GM12878 (cell line): ENCODE data around the gene TOLLIP. TPM values are rescaled to one million over a fixed set of nuclear protein-coding genes. Genes with fewer than 3 reads are reported as not detected.
A peak's percentile ranks its signal among the peaks of the same experiment; 100 is the strongest.

Experiments
- ATAC-seq: fragments of 200-7000 bp; cut with Tn5 transposase; 3 replicates; pipeline ENCODE4 v1.9.1; 2020; ENCODE audit warnings: mild to moderate bottlenecking, moderate library complexity
- BruUV-seq: library from RNA; stranded (reverse); fragments of 400-500 nt; replicated peaks from 2 replicates; lab custom pipeline; 2021; lab: Mats Ljungman, UMichigan
- CTCF ChIA-PET: fragments of 300-600 bp; sonication (Branson Sonifier 250); formaldehyde crosslinking; extraction: SDS; loops from one replicate; lab custom pipeline; 2021; ENCODE audit warnings: inconsistent platforms; lab: Yijun Ruan, JAX
- POLR2A ChIA-PET: fragments of 350-600 bp; formaldehyde crosslinking; extraction: SDS; loops from one replicate; lab custom pipeline; 2021; ENCODE audit warnings: inconsistent platforms; lab: Charles Lee
- RAD21 ChIA-PET: fragments of 300-600 bp; sonication (Branson Sonifier 250); formaldehyde crosslinking; loops from one replicate; lab custom pipeline; 2023; ENCODE audit warnings: antibody characterized with exemption; ENCODE audit not compliant: unreplicated experiment; lab: Charles Lee
- SMC1A ChIA-PET: fragments of 300-600 bp; sonication (Branson Sonifier 250); formaldehyde crosslinking; loops from one replicate; lab custom pipeline; 2023; ENCODE audit not compliant: unreplicated experiment, uncharacterized antibody; lab: Charles Lee
- DNase-seq: peaks from one replicate; pipeline ENCODE4 v3.0.0-alpha.2; 2011; ENCODE audit warnings: low read depth, low spot score
- FAIRE-seq: peaks from 3 replicates; lab custom pipeline; 2011; peaks lifted over from hg19 to GRCh38; lab: Jason Lieb, UNC
- H2AFZ ChIP-seq: 2 replicates; pipeline ENCODE4 v1.6.0; 2011; ENCODE audit warnings: low read depth, low read length, control low read depth; ENCODE audit not compliant: control insufficient read depth
- H3K27ac ChIP-seq: 2 replicates; pipeline ENCODE4 v1.5.1; 2011; ENCODE audit warnings: control low read depth; ENCODE audit not compliant: control insufficient read depth, insufficient read depth
- H3K27me3 ChIP-seq, 2 experiments: replicated peaks in 1 of 2; 2 replicates each; pipeline versions ENCODE4 v1.6.0 to v1.6.1; 2011; ENCODE audit warnings: low read length in 1 of 2; ENCODE audit not compliant: control insufficient read depth in 2 of 2, insufficient read depth in 2 of 2
- H3K36me3 ChIP-seq, 2 experiments: 2 replicates each; pipeline ENCODE4 v1.5.1; 2011; ENCODE audit warnings: low read length in 1 of 2; ENCODE audit not compliant: control insufficient read depth in 2 of 2, insufficient read depth in 2 of 2
- H3K4me1 ChIP-seq: 2 replicates; pipeline ENCODE4 v1.6.1; 2011; ENCODE audit warnings: mild to moderate bottlenecking, low read length, moderate library complexity, mixed read lengths; ENCODE audit not compliant: control insufficient read depth, insufficient read depth
- H3K4me2 ChIP-seq: 2 replicates; pipeline ENCODE4 v1.6.0; 2011; ENCODE audit warnings: control low read depth; ENCODE audit not compliant: control insufficient read depth, insufficient read depth
- H3K4me3 ChIP-seq: fragments of 200-600 bp; sonication (generic); 2 replicates; pipeline ENCODE4 v1.5.1; 2016
- H3K79me2 ChIP-seq: 2 replicates; pipeline ENCODE4 v1.6.0; 2011; ENCODE audit warnings: low read length; ENCODE audit not compliant: control insufficient read depth, insufficient read depth
- H3K9ac ChIP-seq: 2 replicates; pipeline ENCODE4 v1.8.0; 2011; ENCODE audit warnings: low read length, control low read depth, mixed read lengths; ENCODE audit not compliant: control insufficient read depth, insufficient read depth
- H3K9me3 ChIP-seq: replicated peaks from 3 replicates; pipeline ENCODE4 v1.5.1; 2011; ENCODE audit warnings: mild to moderate bottlenecking, low read length; ENCODE audit not compliant: control insufficient read depth, insufficient read depth
- H4K20me1 ChIP-seq: 2 replicates; pipeline ENCODE4 v1.6.0; 2011; ENCODE audit not compliant: control insufficient read depth, insufficient read depth
- ATF7 ChIP-seq: fragments of 450-650 bp; IDR thresholded peaks from 2 replicates; pipeline ENCODE4 v1.6.1; 2016; ENCODE audit warnings: low read depth, mild to moderate bottlenecking
- BCL11A ChIP-seq: IDR thresholded peaks from 2 replicates; pipeline ENCODE4 v1.6.1; 2011; ENCODE audit warnings: low read depth, low read length
- NBN ChIP-seq: fragments of 450-650 bp; IDR thresholded peaks from 2 replicates; pipeline ENCODE4 v1.6.1; 2016
- PAX8 ChIP-seq: fragments of 450-650 bp; IDR thresholded peaks from 2 replicates; pipeline ENCODE4 v1.6.1; 2017; ENCODE audit warnings: mild to moderate bottlenecking, moderate library complexity
- POLR2A ChIP-seq: IDR thresholded peaks from 2 replicates; pipeline ENCODE4 v1.6.1; 2011; ENCODE audit warnings: low read depth, mild to moderate bottlenecking, low read length
- SMARCA5 ChIP-seq: fragments of 450-650 bp; IDR thresholded peaks from 2 replicates; pipeline ENCODE4 v1.6.1; 2017; ENCODE audit warnings: mild to moderate bottlenecking
- STAT1 ChIP-seq: fragments of 450-650 bp; conservative IDR thresholded peaks from 2 replicates; pipeline ENCODE4 v1.6.1; 2014; ENCODE audit warnings: antibody characterized with exemption, mild to moderate bottlenecking
- SUZ12 ChIP-seq: fragments of 200-600 bp; sonication (generic); IDR thresholded peaks from one replicate; pipeline ENCODE4 v1.6.1; 2018; ENCODE audit warnings: antibody characterized with exemption, mild to moderate bottlenecking; ENCODE audit not compliant: unreplicated experiment
- WGBS: methylation state at CpG from one replicate; pipeline ENCODE4 v1.1.6; 2016; ENCODE audit warnings: low lambda C conversion rate; ENCODE audit not compliant: insufficient replicate concordance, insufficient coverage; ENCODE audit errors: missing lambda C conversion rate; 5-methylcytosine and 5-hydroxymethylcytosine counted together
- in situ Hi-C: fragments of 300-500 bp; cut with MboI; formaldehyde crosslinking; loops from 9 replicates; pipeline ENCODE4 v1.14.3; 2018; ENCODE audit warnings: mixed read lengths
- intact Hi-C: fragments of 100-400 bp; cut with micrococcal nuclease; formaldehyde crosslinking; loops from one replicate; pipeline ENCODE4 v1.14.2; 2022; ENCODE audit not compliant: unreplicated experiment
- polyA plus RNA-seq, 11 experiments: library from polyadenylated mRNA; depleted of rRNA in 4 of 11; unstranded in 6 of 11; stranded (reverse) in 5 of 11; fragments of >200 nt; fragmentation: Nextera tagmentation in 4 of 11; fragmentation: Illumina TruSeq in 1 of 11; extraction: Ambion mirVana in 4 of 11; extraction: Trizol in 1 of 11; gene quantifications; 1 replicate in 1 of 11; 2 replicates in 10 of 11; pipeline versions ENCODE4 v1.2.1 to v1.2.3, GENCODE V29; 2011 to 2016; ENCODE audit warnings: inconsistent platforms in 2 of 11, missing spikeins in 2 of 11, low read depth in 1 of 11
- total RNA-seq, 4 experiments: library from RNA; depleted of rRNA in 3 of 4; stranded (reverse); fragments of >200 nt in 3 of 4; fragmentation: Illumina TruSeq in 1 of 4; extraction: Trizol in 1 of 4; gene quantifications; 2 replicates each; pipeline versions ENCODE4 v1.2.1 to v1.2.3, GENCODE V29; 2013 to 2021
- TF ChIP-seq, protein P1 (sequence below): fragments of 450-650 bp; IDR thresholded peaks from 2 replicates; pipeline ENCODE4 v1.6.1; 2017; ENCODE audit warnings: mild to moderate bottlenecking

The TOLLIP gene
- total and polyA plus RNA-seq, 10 of the 15 experiments (the other 5 are each of a cell fraction or from before 2014, with no cell fraction given) = 0.47 to 39.5 (median 21.6) TPM

DNA sequence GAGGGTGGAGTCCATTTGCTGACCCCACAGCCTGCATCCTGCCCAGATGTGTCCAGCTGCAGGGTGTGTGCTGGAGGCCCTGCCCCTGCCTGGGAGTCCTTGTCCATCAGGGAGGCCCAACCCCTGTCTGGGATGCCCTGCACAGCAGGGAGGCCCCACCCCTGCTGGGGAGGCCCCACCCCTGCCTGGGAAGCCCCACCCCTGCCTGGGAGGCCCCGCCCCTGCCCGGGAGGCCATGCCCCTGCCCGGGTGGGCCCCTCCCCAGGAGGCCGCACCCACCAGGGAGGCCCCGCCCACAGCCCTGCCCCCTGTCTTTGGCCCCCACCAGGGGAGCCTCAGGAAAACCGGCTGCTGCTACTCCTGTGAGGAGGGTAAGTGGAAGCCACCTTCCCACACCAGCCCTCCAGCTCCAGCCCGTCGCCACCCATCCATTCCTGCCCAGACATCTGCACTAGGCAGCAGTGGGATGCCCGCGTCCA lies 49.4 kb downstream of the TOLLIP start:
- H3K4me1 ChIP-seq = 0 out of 2 replicates have a peak, but pooled peaks cover 2% of the 10 kb centered on the region
- no peak for FAIRE-seq
- RAD21 ChIA-PET = no interaction called here
- no peak overlapping the region for H3K27ac ChIP-seq
- TF ChIP-seq STAT1 (no peak), ATF7 (no peak), BCL11A (no peak), NBN (no peak), SUZ12 (no peak), POLR2A (no peak), SMARCA5 (no peak), PAX8 (no peak)
- TF ChIP-seq, protein P1, sequence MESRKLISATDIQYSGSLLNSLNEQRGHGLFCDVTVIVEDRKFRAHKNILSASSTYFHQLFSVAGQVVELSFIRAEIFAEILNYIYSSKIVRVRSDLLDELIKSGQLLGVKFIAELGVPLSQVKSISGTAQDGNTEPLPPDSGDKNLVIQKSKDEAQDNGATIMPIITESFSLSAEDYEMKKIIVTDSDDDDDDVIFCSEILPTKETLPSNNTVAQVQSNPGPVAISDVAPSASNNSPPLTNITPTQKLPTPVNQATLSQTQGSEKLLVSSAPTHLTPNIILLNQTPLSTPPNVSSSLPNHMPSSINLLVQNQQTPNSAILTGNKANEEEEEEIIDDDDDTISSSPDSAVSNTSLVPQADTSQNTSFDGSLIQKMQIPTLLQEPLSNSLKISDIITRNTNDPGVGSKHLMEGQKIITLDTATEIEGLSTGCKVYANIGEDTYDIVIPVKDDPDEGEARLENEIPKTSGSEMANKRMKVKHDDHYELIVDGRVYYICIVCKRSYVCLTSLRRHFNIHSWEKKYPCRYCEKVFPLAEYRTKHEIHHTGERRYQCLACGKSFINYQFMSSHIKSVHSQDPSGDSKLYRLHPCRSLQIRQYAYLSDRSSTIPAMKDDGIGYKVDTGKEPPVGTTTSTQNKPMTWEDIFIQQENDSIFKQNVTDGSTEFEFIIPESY = no peak
- TF ChIP-seq, all 136 proteins: peak for 0
- 64% methylated on average over 5 of the region's 10 CpGs for WGBS
- H3K9me3 ChIP-seq = peaks cover 1% of the 10 kb centered on the region; the same call in 1 of the 3 replicates
- BruUV-seq = no TSS peak
- no peaks in the 10 kb centered on the region for H3K36me3 ChIP-seq
- ATAC-seq (peak; percentile 52), DNase-seq (no peak)
- SMC1A ChIA-PET = no interaction called here
- CTCF ChIA-PET = no interaction called here
- H3K9ac ChIP-seq = no peak overlapping the region
- in situ Hi-C loops (no loop called here), intact Hi-C loops (no loop called here)
- H2AFZ ChIP-seq = no peak overlapping the region
- no peak overlapping the region for H3K4me3 ChIP-seq
- no peaks in the 10 kb centered on the region for H3K79me2 ChIP-seq
- H4K20me1 ChIP-seq = no peaks in the 10 kb centered on the region
- H3K4me2 ChIP-seq = no peak overlapping the region
- POLR2A ChIA-PET = no interaction called here
- H3K27me3 ChIP-seq = no peaks in the 10 kb centered on the region
